HCT116 (cell line): ENCODE data around the gene CCL1. TPM values are rescaled to one million over a fixed set of nuclear protein-coding genes. Genes with fewer than 3 reads are reported as not detected.

Source experiments
- ATAC-seq: fragments of 200-7000 bp; cut with Tn5 transposase; 2 replicates; pipeline ENCODE4 v1.9.1; 2020; ENCODE audit warnings: mild to moderate bottlenecking, moderate library complexity
- BruUV-seq: library from RNA; stranded (reverse); fragments of 400-500 nt; replicated peaks from 2 replicates; lab custom pipeline; 2021; lab: Mats Ljungman, UMichigan
- CTCF ChIA-PET: fragments of 300-600 bp; sonication (Branson Sonifier 250); formaldehyde crosslinking; loops from one replicate; lab custom pipeline; 2021; ENCODE audit warnings: antibody characterized with exemption; lab: Charles Lee
- POLR2A ChIA-PET: fragments of 300-600, 350-600 bp; sonication (Branson Sonifier 250); formaldehyde crosslinking; loops from one replicate; lab custom pipeline; 2021; ENCODE audit warnings: antibody characterized with exemption; lab: Charles Lee
- RAD21 ChIA-PET, 2 experiments: fragments of 300-600 bp; sonication (Branson Sonifier 250); formaldehyde crosslinking; loops; one replicate each; lab custom pipeline; 2023; ENCODE audit warnings: low total read pairs in 2 of 2; ENCODE audit not compliant: uncharacterized antibody in 2 of 2, unreplicated experiment in 2 of 2, low non-redundant PET in 1 of 2; lab: Charles Lee
- DNase-seq: peaks from one replicate; pipeline ENCODE4 v3.0.0-alpha.2; 2010; ENCODE audit warnings: low read depth, low spot score
- H2AFZ ChIP-seq: fragments of 200-600 bp; shearing (Covaris generic), sonication (generic); 2 replicates; pipeline ENCODE4 v1.6.1; 2017; ENCODE audit warnings: low read depth, mixed run types, mixed read lengths, antibody characterized with exemption, low read length; ENCODE audit not compliant: poor library complexity, severe bottlenecking
- H3K27ac ChIP-seq: 2 replicates; pipeline ENCODE4 v1.5.1; 2012; ENCODE audit warnings: low read depth, low read length
- H3K27me3 ChIP-seq: fragments of 200-600 bp; sonication (generic); 2 replicates; pipeline ENCODE4 v1.6.1; 2016; ENCODE audit warnings: mixed run types, low read length, mixed read lengths; ENCODE audit not compliant: insufficient read depth
- H3K36me3 ChIP-seq, 2 experiments: fragments of 200-500 bp in 1 of 2; fragments of 200-600 bp in 1 of 2; sonication (Bioruptor generic) in 1 of 2; sonication (generic) in 1 of 2; 2 replicates each; pipeline versions ENCODE4 v1.5.1 to v1.6.1; 2014 to 2016; ENCODE audit warnings: low read length in 2 of 2, inconsistent platforms in 1 of 2, mixed read lengths in 1 of 2, mixed run types in 1 of 2; ENCODE audit not compliant: insufficient read depth in 2 of 2, control insufficient read depth in 1 of 2
- H3K4me1 ChIP-seq, 2 experiments: fragments of 200-600 bp in 1 of 2; sonication (generic) in 1 of 2; 2 replicates each; pipeline versions ENCODE4 v1.5.1 to v1.6.1; 2012 to 2017; ENCODE audit warnings: low read length in 2 of 2, inconsistent platforms in 1 of 2, mild to moderate bottlenecking in 1 of 2, mixed read lengths in 1 of 2, mixed run types in 1 of 2, moderate library complexity in 1 of 2; ENCODE audit not compliant: insufficient read depth in 2 of 2, control insufficient read depth in 1 of 2
- H3K4me2 ChIP-seq: fragments of 200-600 bp; sonication (generic); 2 replicates; pipeline ENCODE4 v1.6.1; 2017; ENCODE audit warnings: mixed run types, low read length, mixed read lengths
- H3K4me3 ChIP-seq, 2 experiments: fragments of 200-600 bp in 1 of 2; sonication (generic) in 1 of 2; replicated peaks in 1 of 2; 2 replicates each; pipeline ENCODE4 v1.5.1; 2011 to 2016; ENCODE audit warnings: low read length in 2 of 2, control low read depth in 1 of 2, low read depth in 1 of 2, mild to moderate bottlenecking in 1 of 2, mixed read lengths in 1 of 2, mixed run types in 1 of 2
- H3K79me2 ChIP-seq: fragments of 200-600 bp; sonication (generic); 2 replicates; pipeline ENCODE4 v1.6.1; 2017; ENCODE audit warnings: mild to moderate bottlenecking, mixed run types, low read length, moderate library complexity, mixed read lengths; ENCODE audit not compliant: insufficient read depth
- H3K9ac ChIP-seq: fragments of 200-600 bp; sonication (generic); 2 replicates; pipeline ENCODE4 v1.6.1; 2016; ENCODE audit warnings: low read length, mixed read lengths
- H3K9me2 ChIP-seq: fragments of 200-600 bp; sonication (generic), shearing (Covaris generic); 2 replicates; pipeline ENCODE4 v1.6.1; 2017; ENCODE audit warnings: mixed run types, mild to moderate bottlenecking, moderate library complexity; ENCODE audit not compliant: insufficient read depth
- H3K9me3 ChIP-seq, 2 experiments: fragments of 200-500 bp in 1 of 2; fragments of 200-600 bp in 1 of 2; sonication (Bioruptor generic) in 1 of 2; sonication (generic) in 1 of 2; 2 replicates each; pipeline ENCODE4 v1.6.1; 2014 to 2017; ENCODE audit warnings: low read length in 2 of 2, mixed read lengths in 2 of 2, inconsistent platforms in 1 of 2, low read depth in 1 of 2, mild to moderate bottlenecking in 1 of 2, mixed run types in 1 of 2, moderate library complexity in 1 of 2; ENCODE audit not compliant: control insufficient read depth in 1 of 2, insufficient read depth in 1 of 2
- H4K20me1 ChIP-seq: fragments of 200-600 bp; sonication (generic), shearing (Covaris generic); 2 replicates; pipeline ENCODE4 v1.6.1; 2017; ENCODE audit warnings: mixed run types, mild to moderate bottlenecking, moderate library complexity; ENCODE audit not compliant: insufficient read depth
- CBX3 ChIP-seq: IDR thresholded peaks from 2 replicates; pipeline ENCODE4 v1.6.1; 2012; ENCODE audit warnings: low read depth
- CEBPB ChIP-seq: IDR thresholded peaks from 2 replicates; pipeline ENCODE4 v1.6.1; 2012; ENCODE audit warnings: low read depth
- CTCF ChIP-seq, 3 experiments: fragments of 200-600 bp in 1 of 3; sonication (generic) in 1 of 3; IDR thresholded peaks in 2 of 3; conservative IDR thresholded peaks in 1 of 3; 2 replicates each; pipeline ENCODE4 v1.5.1; 2012 to 2017; ENCODE audit warnings: low read depth in 2 of 3, low read length in 2 of 3, antibody characterized with exemption in 1 of 3, borderline replicate concordance in 1 of 3, control low read depth in 1 of 3, mild to moderate bottlenecking in 1 of 3, mixed read lengths in 1 of 3, mixed run types in 1 of 3, moderate library complexity in 1 of 3; ENCODE audit not compliant: insufficient read depth in 1 of 3
- ELF1 ChIP-seq: IDR thresholded peaks from 2 replicates; pipeline ENCODE4 v1.6.1; 2012; ENCODE audit warnings: low read depth, borderline replicate concordance
- EZH2phosphoT487 ChIP-seq: fragments of 200-600 bp; IDR thresholded peaks from 2 replicates; pipeline ENCODE4 v1.6.1; 2018; ENCODE audit warnings: antibody characterized with exemption, borderline replicate concordance
- RAD21 ChIP-seq: IDR thresholded peaks from 2 replicates; pipeline ENCODE4 v1.6.1; 2012; ENCODE audit warnings: low read depth, mild to moderate bottlenecking
- REST ChIP-seq: IDR thresholded peaks from 2 replicates; pipeline ENCODE4 v1.6.1; 2012; ENCODE audit warnings: low read depth
- SIN3A ChIP-seq: IDR thresholded peaks from 2 replicates; pipeline ENCODE4 v1.6.1; 2012; ENCODE audit warnings: low read depth
- SP1 ChIP-seq: IDR thresholded peaks from 2 replicates; pipeline ENCODE4 v1.6.1; 2012; ENCODE audit warnings: low read depth
- ZNF274 ChIP-seq: fragments of 200-500 bp; sonication (Bioruptor generic); IDR thresholded peaks from 2 replicates; pipeline ENCODE4 v1.6.1; 2014; ENCODE audit warnings: mild to moderate bottlenecking, low read depth, low read length, inconsistent platforms
- intact Hi-C: fragments of 100-400 bp; cut with micrococcal nuclease; formaldehyde crosslinking; loops from 2 replicates; pipeline ENCODE4 v1.10.0; 2022
- total RNA-seq: library from RNA; stranded (reverse); gene quantifications from one replicate; pipeline ENCODE4 v1.2.1, GENCODE V29; 2021; ENCODE audit not compliant: unreplicated experiment

CCL1 gene
- total RNA-seq, 1 experiment from 2014 or later = not detected

GRCh38 chr17:34368196-34368945, 5.3 kb upstream of the CCL1 start (continued):
- TF ChIP-seq CEBPB = no peak
- no peak for TF ChIP-seq EZH2phosphoT487
- TF ChIP-seq SIN3A = no peak
- TF ChIP-seq RAD21 = no peak
- TF ChIP-seq, all 23 proteins: peak for 0

- intact Hi-C loops = no loop called here
- TF ChIP-seq ELF1 (no peak), SP1 (no peak)
- Histone ChIP-seq H3K27me3 (peaks cover 19% of the 10 kb centered on the region; the same call in 1 of the 2 replicates), H3K36me3 (no peaks in the 10 kb centered on the region), H3K4me3 (no peak overlapping the region), H3K4me1 (no peaks in the 10 kb centered on the region), H2AFZ (no peak overlapping the region), H3K79me2 (no peaks in the 10 kb centered on the region), H4K20me1 (no peaks in the 10 kb centered on the region), H3K4me2 (no peak overlapping the region), H3K9me3 (no peaks in the 10 kb centered on the region), H3K9me2 (no peaks in the 10 kb centered on the region), H3K9ac (no peak overlapping the region), H3K27ac (no peak overlapping the region)
- no TSS peak for BruUV-seq
- ChIA-PET RAD21 (no interaction called here), CTCF (no interaction called here), POLR2A (no interaction called here)
- ATAC-seq (no peak), DNase-seq (no peak)
Observed at GRCh38 chr17:34367486-34368195, 4.6 kb upstream of the CCL1 start.

- Histone ChIP-seq H3K79me2 (no peaks in the 10 kb centered on the region), H4K20me1 (no peaks in the 10 kb centered on the region), H3K4me2 (no peak overlapping the region), H3K27me3 (peaks cover 19% of the 10 kb centered on the region; the same call in 1 of the 2 replicates), H3K27ac (no peak overlapping the region), H3K9me3 (no peaks in the 10 kb centered on the region), H3K9ac (no peak overlapping the region), H2AFZ (no peak overlapping the region), H3K4me3 (no peak overlapping the region), H3K4me1 (no peaks in the 10 kb centered on the region), H3K9me2 (no peaks in the 10 kb centered on the region), H3K36me3 (no peaks in the 10 kb centered on the region)
- no TSS peak for BruUV-seq
- DNase-seq (no peak), ATAC-seq (no peak)
- intact Hi-C loops = no loop called here
- CTCF ChIA-PET = no interaction called here
- RAD21 ChIA-PET = no interaction called here
- POLR2A ChIA-PET = no interaction called here
- TF ChIP-seq ELF1 (no peak), ZNF274 (no peak), CTCF (IDR thresholded peaks at IDR 0.05 in 2 of 3, conservative IDR thresholded peaks at IDR 0.05 in 1 of 3; ENCODE audit: borderline replicate concordance in 1 of 3, insufficient read depth in 1 of 3, low read depth in 2 of 3, low read length in 2 of 3) (no peak), CEBPB (no peak), CBX3 (no peak), REST (no peak)
Observed at GRCh38 chr17:34366529-34367107, 3.6 kb upstream of the CCL1 start.
